Neuronal stem cell (in vitro differentiated cells): ENCODE results near the gene CACNB4.

Source experiments
- DNase-seq: peaks from one replicate; pipeline ENCODE4 v3.0.0-alpha.2; 2013; ENCODE audit warnings: low spot score
- H2AFZ ChIP-seq: one replicate; pipeline ENCODE4 v1.6.1; 2013; ENCODE audit warnings: mild to moderate bottlenecking, low read length, inconsistent platforms
- H2AK5ac ChIP-seq: 2 replicates; pipeline ENCODE4 v1.6.1; 2013; ENCODE audit warnings: low read depth, mild to moderate bottlenecking, inconsistent platforms, low read length, moderate library complexity, mixed read lengths
- H2BK120ac ChIP-seq: 2 replicates; pipeline ENCODE4 v1.6.1; 2013; ENCODE audit warnings: low read depth, mild to moderate bottlenecking, inconsistent platforms, low read length, moderate library complexity, mixed read lengths
- H2BK12ac ChIP-seq: one replicate; pipeline ENCODE4 v1.6.1; 2013; ENCODE audit warnings: low read length, inconsistent platforms
- H2BK15ac ChIP-seq: 2 replicates; pipeline ENCODE4 v1.6.1; 2013; ENCODE audit warnings: mild to moderate bottlenecking, low read length, inconsistent platforms, mixed read lengths
- H2BK5ac ChIP-seq: one replicate; pipeline ENCODE4 v1.6.1; 2013; ENCODE audit warnings: inconsistent platforms, mild to moderate bottlenecking, low read length, moderate library complexity
- H3K14ac ChIP-seq: one replicate; pipeline ENCODE4 v1.6.1; 2013; ENCODE audit warnings: low read length, inconsistent platforms
- H3K18ac ChIP-seq: 2 replicates; pipeline ENCODE4 v1.6.1; 2013; ENCODE audit warnings: low read length, inconsistent platforms
- H3K23ac ChIP-seq: 2 replicates; pipeline ENCODE4 v1.6.1; 2013; ENCODE audit warnings: low read depth, mild to moderate bottlenecking, mixed read lengths, low read length, inconsistent platforms; ENCODE audit not compliant: poor library complexity
- H3K27ac ChIP-seq: replicated peaks from 3 replicates; pipeline ENCODE4 v1.5.1; 2013; ENCODE audit warnings: low read length, inconsistent platforms
- H3K27me3 ChIP-seq, 3 experiments: 2 replicates each; pipeline ENCODE4 v1.6.1; 2013; ENCODE audit warnings: low read length in 3 of 3, mild to moderate bottlenecking in 2 of 3, inconsistent platforms in 1 of 3, low read depth in 1 of 3, mixed read lengths in 1 of 3, moderate library complexity in 1 of 3; ENCODE audit not compliant: control insufficient read depth in 3 of 3, insufficient read depth in 3 of 3
- H3K36me3 ChIP-seq, 2 donors: replicated peaks in 1 of 2; 2 replicates each; pipeline ENCODE4 v1.6.1; 2013; ENCODE audit warnings: low read length in 2 of 2; ENCODE audit not compliant: control insufficient read depth in 2 of 2, insufficient read depth in 2 of 2
- H3K4ac ChIP-seq: 2 replicates; pipeline ENCODE4 v1.6.1; 2013; ENCODE audit warnings: inconsistent platforms, mild to moderate bottlenecking, low read length, moderate library complexity
- H3K4me1 ChIP-seq, 2 donors: 1 replicate in 1 of 2; 2 replicates in 1 of 2; pipeline ENCODE4 v1.6.1; 2013; ENCODE audit warnings: low read length in 2 of 2, low read depth in 1 of 2; ENCODE audit not compliant: control insufficient read depth in 2 of 2, insufficient read depth in 1 of 2
- H3K4me2 ChIP-seq: one replicate; pipeline ENCODE4 v1.6.1; 2013; ENCODE audit warnings: mild to moderate bottlenecking, low read length, inconsistent platforms; ENCODE audit not compliant: insufficient read depth, poor library complexity, severe bottlenecking
- H3K4me3 ChIP-seq, 2 donors: 2 replicates each; pipeline ENCODE4 v1.5.1; 2013; ENCODE audit warnings: low read length in 2 of 2, mild to moderate bottlenecking in 2 of 2, inconsistent platforms in 1 of 2, moderate library complexity in 1 of 2
- H3K79me1 ChIP-seq: one replicate; pipeline ENCODE4 v1.6.1; 2013; ENCODE audit warnings: low read depth, mild to moderate bottlenecking, inconsistent platforms, low read length, moderate library complexity
- H3K9ac ChIP-seq: one replicate; pipeline ENCODE4 v1.6.1; 2013; ENCODE audit warnings: mild to moderate bottlenecking, low read depth, low read length, inconsistent platforms; ENCODE audit not compliant: poor library complexity
- H3K9me3 ChIP-seq, 2 donors: replicated peaks in 1 of 2; 2 replicates each; pipeline versions ENCODE3 to v1.6.1; 2013; ENCODE audit warnings: low read length in 2 of 2, mild to moderate bottlenecking in 2 of 2, inconsistent platforms in 1 of 2, low read depth in 1 of 2, mixed read lengths in 1 of 2, moderate library complexity in 1 of 2; ENCODE audit not compliant: control insufficient read depth in 2 of 2, insufficient read depth in 1 of 2
- H4K8ac ChIP-seq: one replicate; pipeline ENCODE4 v1.6.1; 2013; ENCODE audit warnings: low read depth, mild to moderate bottlenecking, inconsistent platforms, low read length, moderate library complexity
- H4K91ac ChIP-seq: one replicate; pipeline ENCODE4 v1.6.1; 2013; ENCODE audit warnings: low read length, low read depth, mild to moderate bottlenecking, inconsistent platforms; ENCODE audit not compliant: poor library complexity
- WGBS, 2 donors: extraction: QIAGEN DNeasy Blood & Tissue Kit; methylation state at CpG; one replicate each; pipeline ENCODE4 v1.1.7; 2013; ENCODE audit warnings: missing lambda C conversion rate in 2 of 2, mixed read lengths in 1 of 2; ENCODE audit not compliant: insufficient read length in 2 of 2, insufficient replicate concordance in 1 of 2; ENCODE audit errors: extremely low coverage in 2 of 2; 5-methylcytosine and 5-hydroxymethylcytosine counted together

Gene CACNB4

GRCh38 chr2:152100961-152101360 lies 2.1 kb upstream of the CACNB4 start:
- DNase-seq, result no peak
- no peak overlapping the region for H2BK120ac ChIP-seq

DNA sequence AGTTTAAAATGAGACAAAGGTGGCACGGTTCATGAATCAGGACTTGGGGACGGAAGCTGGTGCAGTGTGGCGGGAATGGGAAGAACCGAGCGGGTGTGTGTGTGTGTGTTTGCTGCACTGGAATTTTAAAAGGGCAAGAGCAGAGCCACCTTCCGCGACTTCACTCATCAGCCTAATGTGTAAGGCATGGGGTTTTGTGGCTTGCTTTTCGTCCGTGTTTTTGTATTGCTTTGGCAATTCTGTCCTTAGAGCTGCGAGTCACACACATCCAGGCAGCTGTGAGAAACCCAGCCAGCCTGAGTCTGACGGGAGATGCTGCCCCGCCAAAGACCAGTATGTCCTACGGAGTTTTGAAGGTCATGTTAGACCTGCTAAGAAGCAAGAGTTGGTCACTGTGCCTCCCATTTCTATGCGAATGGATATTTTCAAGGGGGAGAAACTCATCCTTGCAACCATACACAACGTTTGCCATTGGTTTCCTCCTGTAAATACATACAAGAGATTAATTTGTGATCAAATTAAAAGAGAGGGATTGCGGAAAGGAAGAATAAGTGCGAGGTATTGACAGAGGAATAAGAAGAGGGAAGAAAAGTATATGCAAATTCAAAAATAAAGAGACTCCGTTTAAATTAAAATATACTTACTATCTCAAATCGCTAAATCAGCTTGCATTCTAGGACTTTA lies 665 bp upstream of the CACNB4 start:
- peaks cover 3 to 4% of the 10 kb centered on the region in 2 donors for H3K4me1 ChIP-seq
- DNase-seq, result peak; percentile 27
- no peak overlapping the region for H3K9ac ChIP-seq

More at GRCh38 chr2:152100961-152101360, 2.1 kb upstream of the CACNB4 start:
- no CpG with 5 or more reads among the region's 2 CpGs for WGBS, 2 donors
- H3K9me3 ChIP-seq, result no peaks in the 10 kb centered on the region
- H3K36me3 ChIP-seq, result no peaks in the 10 kb centered on the region
- H2AFZ ChIP-seq, result no peak overlapping the region
- H3K18ac ChIP-seq, result no peak overlapping the region
- H4K8ac ChIP-seq, result no peak overlapping the region
- no peak overlapping the region for H3K23ac ChIP-seq
- no peak overlapping the region for H3K4ac ChIP-seq
- H3K4me3 ChIP-seq, result no peak overlapping the region
- no peak overlapping the region for H3K9ac ChIP-seq
- no peak overlapping the region for H2BK15ac ChIP-seq
- no peaks in the 10 kb centered on the region for H3K79me1 ChIP-seq
- peaks cover 3 to 4% of the 10 kb centered on the region in 2 donors for H3K4me1 ChIP-seq
- no peak overlapping the region for H3K27ac ChIP-seq
- H4K91ac ChIP-seq, result no peak overlapping the region
- peaks cover 8 to 34% (median 26%) of the 10 kb centered on the region in 3 experiments for H3K27me3 ChIP-seq
- H2AK5ac ChIP-seq, result no peak overlapping the region
- H2BK12ac ChIP-seq, result no peak overlapping the region
- no peak overlapping the region for H2BK5ac ChIP-seq
- no peak overlapping the region for H3K14ac ChIP-seq
- no peak overlapping the region for H3K4me2 ChIP-seq

GRCh38 chr2:152097801-152098495 lies 896 bp downstream of the CACNB4 start:
- H4K91ac ChIP-seq, result no peak overlapping the region
- no peak overlapping the region for H4K8ac ChIP-seq
- no peak overlapping the region for H2BK12ac ChIP-seq
- peak; percentile 27 for DNase-seq
- WGBS, 2 donors, result no CpG with 5 or more reads among the region's 52 CpGs
- no peaks in the 10 kb centered on the region for H3K79me1 ChIP-seq
- peak overlapping the region; percentile 47 for H3K9ac ChIP-seq
- no peak overlapping the region for H3K27ac ChIP-seq
- peaks cover 3 to 4% of the 10 kb centered on the region in 2 donors for H3K4me1 ChIP-seq
- H2AK5ac ChIP-seq, result no peak overlapping the region
- H2AFZ ChIP-seq, result peak overlapping the region; percentile 98
- H3K18ac ChIP-seq, result peak overlapping the region; percentile 78
- H2BK5ac ChIP-seq, result no peak overlapping the region
- H3K27me3 ChIP-seq, result peaks cover 8 to 34% (median 26%) of the 10 kb centered on the region in 3 experiments
- H3K4me2 ChIP-seq, result peak overlapping the region; percentile 90
- H2BK15ac ChIP-seq, result no peak overlapping the region
- H3K9me3 ChIP-seq, result no peaks in the 10 kb centered on the region
- H3K36me3 ChIP-seq, result no peaks in the 10 kb centered on the region
- no peak overlapping the region for H3K4ac ChIP-seq
- H3K14ac ChIP-seq, result peak overlapping the region; percentile 78
- H2BK120ac ChIP-seq, result no peak overlapping the region
- H3K23ac ChIP-seq, result no peak overlapping the region
- H3K4me3 ChIP-seq, result peak overlapping the region; percentile 76 to 83

More for the DNA sequence above, 665 bp upstream of the CACNB4 start:
- Histone ChIP-seq H3K18ac (peak overlapping the region; percentile 98), H2AK5ac (no peak overlapping the region), H2AFZ (peak overlapping the region; percentile 98), H3K79me1 (no peaks in the 10 kb centered on the region), H3K14ac (no peak overlapping the region), H3K27me3 (peaks cover 8 to 34% (median 26%) of the 10 kb centered on the region in 3 experiments), H4K8ac (no peak overlapping the region), H3K4me3 (peak overlapping the region; percentile 76 to 83), H2BK12ac (no peak overlapping the region), H3K4me2 (peak overlapping the region; percentile 90), H3K36me3 (no peaks in the 10 kb centered on the region), H4K91ac (no peak overlapping the region), H2BK5ac (no peak overlapping the region), H2BK15ac (peak overlapping the region; percentile 49), H3K27ac (no peak overlapping the region), H3K23ac (no peak overlapping the region), H3K4ac (no peak overlapping the region), H3K9me3 (no peaks in the 10 kb centered on the region), H2BK120ac (peak overlapping the region; percentile 47)
- 100% methylated on average over 2 of the region's 19 CpGs; no CpG with 5 or more reads in 1 of the 2 donors for WGBS, 2 donors

- Histone ChIP-seq H3K4me3 (peak overlapping the region in 1 of 2 donors; percentile 76), H3K27me3 (peaks cover 8 to 34% (median 26%) of the 10 kb centered on the region in 3 experiments), H3K4me1 (peaks cover 3 to 4% of the 10 kb centered on the region in 2 donors), H3K18ac (no peak overlapping the region), H2BK12ac (no peak overlapping the region), H2AFZ (peak overlapping the region; percentile 98), H2BK15ac (no peak overlapping the region), H3K4me2 (peak overlapping the region; percentile 90), H3K27ac (no peak overlapping the region), H3K9me3 (no peaks in the 10 kb centered on the region), H3K23ac (no peak overlapping the region), H3K79me1 (no peaks in the 10 kb centered on the region), H4K91ac (no peak overlapping the region), H3K4ac (no peak overlapping the region), H4K8ac (no peak overlapping the region), H2AK5ac (no peak overlapping the region), H3K9ac (no peak overlapping the region), H2BK5ac (no peak overlapping the region), H2BK120ac (no peak overlapping the region), H3K14ac (no peak overlapping the region), H3K36me3 (no peaks in the 10 kb centered on the region)
- peak; percentile 3 for DNase-seq
- WGBS, 2 donors, result no CpG with 5 or more reads among the region's 13 CpGs
Measured at GRCh38 chr2:152097290-152097800, 1.5 kb downstream of the CACNB4 start.
